WTC11 (cell line): Measurements from ENCODE around the gene ZNF747.

ENCODE experiments used
- CTCF ChIP-seq: fragments of 200-600 bp; IDR thresholded peaks from 2 replicates; pipeline ENCODE4 v1.8.0; 2022; ENCODE audit warnings: antibody characterized with exemption
- ESRRA ChIP-seq: sonication (generic); formaldehyde crosslinking; IDR thresholded peaks from 2 replicates; pipeline ENCODE4 v1.8.1; 2022; ENCODE audit warnings: mild to moderate bottlenecking, missing genetic modification reagents, borderline replicate concordance
- FOXP1 ChIP-seq: sonication (generic); formaldehyde crosslinking; IDR thresholded peaks from 2 replicates; pipeline ENCODE4 v1.8.0; 2022; ENCODE audit warnings: missing genetic modification reagents, mild to moderate bottlenecking, moderate library complexity, borderline replicate concordance
- GABPB1 ChIP-seq: sonication (generic); formaldehyde crosslinking; IDR thresholded peaks from 2 replicates; pipeline ENCODE4 v1.8.1; 2023; ENCODE audit warnings: mild to moderate bottlenecking, missing genetic modification reagents
- NR3C1 ChIP-seq: sonication (generic); formaldehyde crosslinking; conservative IDR thresholded peaks from 2 replicates; pipeline ENCODE4 v1.8.1; 2023; ENCODE audit warnings: low read depth, mild to moderate bottlenecking, missing genetic modification reagents
- ZNF121 ChIP-seq: sonication (generic); formaldehyde crosslinking; IDR thresholded peaks from 2 replicates; pipeline ENCODE4 v1.8.0; 2023; ENCODE audit warnings: missing genetic modification reagents
- ZSCAN18 ChIP-seq: fragments of 250-450 bp; sonication (Bioruptor Pico); IDR thresholded peaks from 2 replicates; pipeline ENCODE4 v2.1.2; 2022; ENCODE audit warnings: mild to moderate bottlenecking, moderate library complexity

- TF ChIP-seq FOXP1 (CRISPR knock-in tag) = no peak
- TF ChIP-seq CTCF = no peak
- TF ChIP-seq ZSCAN18 = no peak
- TF ChIP-seq NR3C1 (CRISPR knock-in tag) = no peak
- TF ChIP-seq ZNF121 = no peak
- no peak for TF ChIP-seq GABPB1 (CRISPR knock-in tag)
- TF ChIP-seq ESRRA (CRISPR knock-in tag) = no peak
These were observed 25.4 kb downstream of the ZNF747 start for GRCh38 chr16:30509081-30509765.
